GM18861 (cell line): Measurements from ENCODE around the gene CTSE.
"Not testable (repeated sequence)": the region's sequence is repeated elsewhere in the genome, so short reads cannot be mapped to it uniquely, and the experiment has no call there.

Source experiments
- ATAC-seq: cut with Tn5 transposase; IDR thresholded peaks from one replicate; pipeline ENCODE4 v1.9.1; 2021; ENCODE audit not compliant: unreplicated experiment

Gene CTSE

GRCh38 chr1:206023695-206024094 lies at the start of gene CTSE:
CTSE (minus strand) TSS chr1:206023895; CDS start chr1:206023791, 104 bp downstream.
- no peak for ATAC-seq

GRCh38 chr1:206070627-206071304 lies 47.1 kb upstream of the CTSE start:
- no peak for ATAC-seq

- no peak for ATAC-seq
Observed at GRCh38 chr1:206068314-206068713, 44.6 kb upstream of the CTSE start.

GRCh38 chr1:206067486-206068227 lies 44.0 kb upstream of the CTSE start:
- no peak for ATAC-seq

GRCh38 chr1:206066479-206067171 lies 42.9 kb upstream of the CTSE start:
- peak; percentile 82 for ATAC-seq

GRCh38 chr1:206065547-206066145 lies 42.0 kb upstream of the CTSE start:
- no peak for ATAC-seq

- not testable (repeated sequence) for ATAC-seq
Observed at GRCh38 chr1:206064501-206064900, 40.8 kb upstream of the CTSE start.

- ATAC-seq: not testable (repeated sequence)
Observed at GRCh38 chr1:206064001-206064400, 40.3 kb upstream of the CTSE start.

- no peak for ATAC-seq
Observed at GRCh38 chr1:206062464-206062863, 38.8 kb upstream of the CTSE start.

- no peak for ATAC-seq
Observed at GRCh38 chr1:206060844-206061243, 37.1 kb upstream of the CTSE start.

- no peak for ATAC-seq
Observed at GRCh38 chr1:206059355-206059915, 35.7 kb upstream of the CTSE start.

GRCh38 chr1:206058927-206059292 lies 35.2 kb upstream of the CTSE start:
- ATAC-seq: no peak

GRCh38 chr1:206058289-206058926 lies 34.7 kb upstream of the CTSE start:
- not testable (repeated sequence) for ATAC-seq

- ATAC-seq: not testable (repeated sequence)
Observed at GRCh38 chr1:206055639-206056323, 32.1 kb upstream of the CTSE start.

- ATAC-seq: not testable (repeated sequence)
Observed at GRCh38 chr1:206055069-206055625, 31.5 kb upstream of the CTSE start.

- not testable (repeated sequence) for ATAC-seq
Observed at GRCh38 chr1:206053616-206054015, 29.9 kb upstream of the CTSE start.

- ATAC-seq: not testable (repeated sequence)
Observed at GRCh38 chr1:206052919-206053610, 29.4 kb upstream of the CTSE start, which contains the start of gene RHEX. RHEX (plus strand) TSS chr1:206053173; CDS start chr1:206097829, 44,656 bp downstream.

GRCh38 chr1:206052231-206052865 lies 28.7 kb upstream of the CTSE start:
- not testable (repeated sequence) for ATAC-seq
